Measurements from ENCODE around the gene DTX4.

Gene DTX4

DNA sequence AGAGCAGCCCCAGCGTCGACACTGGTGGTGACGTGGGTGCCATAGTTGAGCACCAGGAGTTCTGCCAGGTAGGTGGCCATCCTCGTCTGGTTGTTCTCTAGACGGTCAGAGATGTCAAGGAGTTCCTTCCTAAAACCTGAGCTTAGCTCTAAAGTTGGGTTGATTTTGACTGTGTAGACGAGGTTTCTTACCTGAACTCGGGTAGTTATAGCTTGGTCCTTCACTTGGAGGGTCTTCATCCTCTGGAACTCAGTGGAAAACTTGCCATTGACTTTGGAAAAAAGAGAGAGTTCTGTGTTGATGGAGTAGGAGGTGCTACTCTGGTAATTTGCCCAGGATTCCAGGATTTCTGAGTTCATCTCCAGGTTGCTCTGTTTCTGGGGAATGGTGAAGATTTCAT lies 40.3 kb downstream of the DTX4 start:
- H3K4me1 Mint-ChIP-seq (ENCODE audit: low read depth): peaks cover 12% of the 10 kb centered on the region
- no peaks in the 10 kb centered on the region for H3K36me3 Mint-ChIP-seq (ENCODE audit: low read depth)
- H3K27me3 Mint-ChIP-seq (ENCODE audit: low read depth): peaks cover 12% of the 10 kb centered on the region
- H3K27ac Mint-ChIP-seq: no peak overlapping the region
- no peaks in the 10 kb centered on the region for H3K9me3 Mint-ChIP-seq
- no peak for DNase-seq (ENCODE audit: low spot score)
- no peak overlapping the region for H3K4me3 Mint-ChIP-seq

DNA sequence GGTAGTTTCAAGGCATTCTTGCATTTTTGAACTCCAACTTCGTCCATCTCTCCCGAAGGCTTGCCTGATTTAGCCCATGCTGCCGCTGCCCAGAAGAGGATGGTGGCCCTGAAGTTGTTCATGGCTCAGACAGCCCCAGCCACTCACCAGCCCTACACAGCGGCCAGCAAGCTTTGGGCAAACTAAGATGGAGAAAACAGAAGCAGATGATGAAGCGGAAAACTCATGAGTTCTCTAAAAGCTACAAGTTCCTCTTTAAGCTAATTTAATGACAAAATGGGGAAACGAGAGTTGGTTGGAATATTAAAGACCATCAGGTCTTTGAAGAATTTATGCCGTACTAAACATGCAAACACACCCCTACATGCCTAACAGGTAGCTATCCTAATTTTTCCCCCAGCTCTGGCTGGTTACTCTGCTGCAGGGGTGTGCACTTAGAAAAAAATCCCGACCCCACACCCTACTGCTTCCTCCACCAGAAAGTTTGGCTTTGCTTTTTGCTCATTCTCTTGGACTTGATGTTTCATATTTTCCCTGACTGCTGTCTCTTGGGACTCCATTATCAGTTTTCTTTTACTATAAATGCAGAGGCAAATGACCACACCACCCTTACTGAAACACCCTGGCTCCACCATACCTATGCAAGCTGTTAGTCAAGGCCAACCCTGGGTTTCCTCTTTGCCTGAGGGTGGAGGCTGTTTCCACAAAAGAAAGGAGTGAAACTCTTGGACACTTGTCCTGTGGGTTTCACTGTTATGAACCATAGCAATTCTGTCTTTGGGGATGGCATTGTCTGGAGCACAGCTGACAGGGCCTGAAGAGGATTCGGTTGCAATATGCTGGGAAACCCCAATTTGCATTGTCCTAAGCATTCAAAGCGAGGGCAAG lies 41.1 kb downstream of the DTX4 start, which contains the start of gene MPEG1:
Gene MPEG1, minus strand, starts transcription at position 184 of the 888 bp plus-strand sequence. Its CDS starts 62 bp downstream, at position 122.
- H3K36me3 Mint-ChIP-seq (ENCODE audit: low read depth): no peaks in the 10 kb centered on the region
- no peak within 1 kb of the TSS for H3K27ac Mint-ChIP-seq
- no peak for DNase-seq (ENCODE audit: low spot score)
- peaks cover 8% of the 10 kb centered on the region for H3K27me3 Mint-ChIP-seq (ENCODE audit: low read depth)
- H3K4me3 Mint-ChIP-seq: no peak within 1 kb of the TSS
- no peaks in the 10 kb centered on the region for H3K9me3 Mint-ChIP-seq
- peaks cover 7% of the 10 kb centered on the region for H3K4me1 Mint-ChIP-seq (ENCODE audit: low read depth)

DNA sequence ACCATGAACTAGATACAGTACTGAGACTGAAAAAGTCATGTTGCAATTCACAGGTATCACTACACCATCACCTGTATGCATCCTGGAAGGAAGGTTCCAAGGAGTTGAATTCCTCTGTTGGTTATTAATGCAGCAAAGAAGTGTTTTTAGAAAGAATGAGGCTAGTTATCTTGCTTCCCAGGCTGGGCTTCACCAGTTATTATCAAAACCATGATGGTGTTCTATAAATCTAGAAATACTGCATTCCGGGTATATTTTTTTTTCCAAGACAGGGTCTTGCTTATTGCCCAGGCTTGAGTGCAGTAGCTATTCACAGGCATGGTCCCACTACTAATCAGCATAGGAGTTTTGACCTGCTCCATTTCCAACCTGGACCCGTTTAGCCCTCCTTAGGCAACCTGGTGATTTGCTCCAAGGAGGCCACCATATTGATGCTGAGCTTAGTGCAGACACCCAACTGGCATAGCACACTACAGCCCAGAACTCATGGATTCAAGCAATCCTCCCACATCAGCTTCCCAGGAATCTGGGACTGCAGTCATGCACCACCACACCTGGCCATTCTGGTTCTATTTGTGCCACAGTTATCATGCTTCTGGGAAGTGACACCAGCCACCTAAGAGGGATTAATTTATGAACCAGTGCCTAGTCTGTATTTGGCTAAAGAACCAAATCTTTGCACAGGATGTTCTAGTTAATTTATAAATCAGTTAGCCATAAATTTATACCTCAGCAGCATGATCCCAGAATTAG lies 42.4 kb downstream of the DTX4 start:
- Mint-ChIP-seq H3K9me3 (no peaks in the 10 kb centered on the region), H3K27me3 (ENCODE audit: low read depth) (peaks cover 5% of the 10 kb centered on the region), H3K4me1 (ENCODE audit: low read depth) (peaks cover 6% of the 10 kb centered on the region), H3K36me3 (ENCODE audit: low read depth) (no peaks in the 10 kb centered on the region), H3K4me3 (no peak overlapping the region), H3K27ac (no peak overlapping the region)
- DNase-seq (ENCODE audit: low spot score): no peak

DNA sequence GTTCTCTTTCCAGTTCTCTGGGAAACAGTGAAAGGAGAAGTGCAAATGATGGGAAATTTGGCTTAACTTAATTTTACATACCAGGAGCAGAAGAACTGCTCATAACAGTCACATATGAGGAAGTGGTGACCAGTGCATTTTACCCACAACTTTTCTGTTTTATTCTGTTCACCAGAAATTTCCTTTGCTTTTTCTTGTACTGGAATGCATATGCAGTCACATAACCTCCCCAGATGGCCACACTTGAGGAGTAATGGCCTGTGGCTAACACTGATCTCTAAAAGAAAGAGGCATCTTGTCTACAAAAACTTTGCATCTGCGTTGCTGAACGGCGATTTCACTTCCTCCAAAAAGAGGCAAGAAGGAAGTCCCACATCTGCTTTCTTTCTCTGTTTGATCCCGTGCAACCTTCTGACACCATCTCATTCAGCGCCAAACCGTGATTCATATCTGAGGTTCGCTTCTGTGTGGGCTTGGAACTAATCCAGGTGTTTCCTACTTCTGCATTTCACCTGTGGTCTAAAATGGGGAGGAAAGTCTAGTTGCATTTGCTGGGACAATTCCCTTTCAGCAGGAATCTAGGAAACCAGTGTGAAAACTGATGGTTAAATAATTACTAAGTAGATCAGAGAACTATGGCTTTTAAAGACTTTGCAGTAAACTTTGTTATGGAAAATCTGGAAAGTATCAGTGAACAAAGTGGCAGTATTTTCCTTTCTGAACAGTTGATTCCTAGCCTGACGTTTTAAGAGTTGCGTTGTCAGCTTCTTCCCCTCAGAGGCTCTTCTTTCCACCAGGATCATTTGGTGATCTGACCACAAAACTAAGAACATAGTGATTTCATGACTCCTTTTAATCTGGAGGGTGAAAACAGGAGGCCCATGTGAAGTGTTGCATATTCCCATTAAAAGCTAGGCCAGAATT lies 45.0 kb downstream of the DTX4 start:
- Mint-ChIP-seq H3K4me1 (ENCODE audit: low read depth) (peaks cover 6% of the 10 kb centered on the region), H3K4me3 (no peak overlapping the region), H3K36me3 (ENCODE audit: low read depth) (no peaks in the 10 kb centered on the region), H3K27me3 (ENCODE audit: low read depth) (peaks cover 5% of the 10 kb centered on the region), H3K27ac (no peak overlapping the region), H3K9me3 (no peaks in the 10 kb centered on the region)
- no peak for DNase-seq (ENCODE audit: low spot score)

DNA sequence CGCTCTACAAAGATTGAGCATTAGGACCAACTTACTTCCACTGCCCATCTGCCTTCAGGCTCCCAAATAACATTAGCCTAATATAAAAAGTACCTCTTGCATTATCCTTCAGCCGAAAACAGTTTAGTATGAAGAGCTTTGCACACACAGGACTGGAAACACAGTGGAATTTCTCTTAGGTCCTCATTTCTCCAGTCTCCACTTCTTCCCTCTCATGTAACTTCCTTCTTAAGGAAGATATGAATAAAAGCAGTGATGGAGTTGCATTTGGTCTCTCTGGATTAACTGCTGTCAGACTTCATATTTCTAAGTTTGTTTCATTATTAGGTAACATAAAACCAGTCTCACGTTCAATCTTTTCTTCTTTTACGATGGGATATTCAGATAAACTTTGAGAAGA lies 46.4 kb downstream of the DTX4 start:
- Mint-ChIP-seq H3K27ac (no peak overlapping the region), H3K9me3 (no peaks in the 10 kb centered on the region), H3K27me3 (ENCODE audit: low read depth) (peaks cover 5% of the 10 kb centered on the region), H3K4me1 (ENCODE audit: low read depth) (peaks cover 6% of the 10 kb centered on the region), H3K4me3 (no peak overlapping the region), H3K36me3 (ENCODE audit: low read depth) (no peaks in the 10 kb centered on the region)
- DNase-seq (ENCODE audit: low spot score): no peak

DNA sequence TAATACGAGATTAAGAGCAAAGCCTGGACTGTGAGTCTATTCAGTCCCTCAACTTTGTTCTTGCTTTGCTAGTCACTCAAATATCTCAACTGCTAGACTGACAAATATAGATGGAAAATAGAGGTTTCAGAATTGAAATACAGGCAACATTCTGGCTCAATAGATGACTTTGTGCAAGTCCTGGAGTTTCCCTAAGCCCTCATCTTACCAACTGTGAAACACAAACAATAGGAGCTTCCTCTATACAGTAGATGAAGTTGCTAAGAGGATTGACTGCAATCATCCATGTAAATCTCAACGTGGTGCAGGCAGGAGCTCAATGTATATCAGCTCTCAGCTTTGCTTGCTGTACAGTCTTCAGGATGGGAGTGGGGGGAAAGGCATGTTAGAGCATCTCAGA lies 47.0 kb downstream of the DTX4 start:
- DNase-seq (ENCODE audit: low spot score): no peak
- Mint-ChIP-seq H3K27ac (no peak overlapping the region), H3K4me3 (no peak overlapping the region), H3K9me3 (no peaks in the 10 kb centered on the region), H3K36me3 (ENCODE audit: low read depth) (no peaks in the 10 kb centered on the region), H3K4me1 (ENCODE audit: low read depth) (peaks cover 6% of the 10 kb centered on the region), H3K27me3 (ENCODE audit: low read depth) (peaks cover 5% of the 10 kb centered on the region)

DNA sequence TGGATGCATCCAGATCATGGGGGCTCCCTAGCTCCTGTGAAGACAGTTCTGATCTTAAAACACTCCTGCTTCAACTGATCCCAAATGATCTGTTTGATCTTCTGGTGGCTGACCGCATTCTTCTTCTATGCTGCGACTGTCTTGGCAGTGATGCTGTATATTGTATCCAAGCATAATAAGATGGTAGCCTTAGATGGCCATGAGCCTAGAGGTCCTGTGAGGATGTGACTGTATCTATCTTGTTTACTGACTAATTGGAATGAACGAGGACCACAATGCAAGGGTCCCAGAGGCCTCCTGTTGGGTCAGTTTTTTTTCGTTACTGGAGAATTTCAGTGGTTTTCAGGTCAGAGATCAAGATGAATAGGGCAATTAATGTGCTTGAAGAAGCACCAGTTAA lies 47.9 kb downstream of the DTX4 start:
- peaks cover 5% of the 10 kb centered on the region for H3K27me3 Mint-ChIP-seq (ENCODE audit: low read depth)
- no peaks in the 10 kb centered on the region for H3K36me3 Mint-ChIP-seq (ENCODE audit: low read depth)
- no peak for DNase-seq (ENCODE audit: low spot score)
- H3K27ac Mint-ChIP-seq: no peak overlapping the region
- H3K9me3 Mint-ChIP-seq: no peaks in the 10 kb centered on the region
- no peak overlapping the region for H3K4me3 Mint-ChIP-seq
- H3K4me1 Mint-ChIP-seq (ENCODE audit: low read depth): peaks cover 6% of the 10 kb centered on the region

DNA sequence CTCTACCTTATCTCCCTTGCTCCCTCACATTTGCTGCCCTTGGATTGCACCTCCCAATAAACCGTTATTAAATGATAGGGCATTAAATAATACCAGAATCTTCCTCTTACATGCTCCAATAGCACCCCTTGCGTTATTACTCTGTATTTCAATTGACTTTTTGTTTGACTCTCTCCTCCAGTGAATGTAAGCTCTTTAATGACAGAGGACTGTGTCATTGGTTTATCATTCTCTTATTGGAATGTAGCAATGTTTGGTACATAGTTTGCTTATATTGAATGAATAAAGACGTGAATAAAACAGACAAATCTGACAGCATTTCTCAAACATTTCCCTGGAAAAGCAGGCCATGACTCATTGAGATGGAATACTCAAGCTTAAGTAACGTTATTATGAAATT lies 49.5 kb downstream of the DTX4 start:
- DNase-seq (ENCODE audit: low spot score): no peak
- Mint-ChIP-seq H3K4me1 (ENCODE audit: low read depth) (peaks cover 6% of the 10 kb centered on the region), H3K4me3 (no peak overlapping the region), H3K9me3 (no peaks in the 10 kb centered on the region), H3K27ac (no peak overlapping the region), H3K36me3 (ENCODE audit: low read depth) (no peaks in the 10 kb centered on the region), H3K27me3 (ENCODE audit: low read depth) (peaks cover 8% of the 10 kb centered on the region)

DNA sequence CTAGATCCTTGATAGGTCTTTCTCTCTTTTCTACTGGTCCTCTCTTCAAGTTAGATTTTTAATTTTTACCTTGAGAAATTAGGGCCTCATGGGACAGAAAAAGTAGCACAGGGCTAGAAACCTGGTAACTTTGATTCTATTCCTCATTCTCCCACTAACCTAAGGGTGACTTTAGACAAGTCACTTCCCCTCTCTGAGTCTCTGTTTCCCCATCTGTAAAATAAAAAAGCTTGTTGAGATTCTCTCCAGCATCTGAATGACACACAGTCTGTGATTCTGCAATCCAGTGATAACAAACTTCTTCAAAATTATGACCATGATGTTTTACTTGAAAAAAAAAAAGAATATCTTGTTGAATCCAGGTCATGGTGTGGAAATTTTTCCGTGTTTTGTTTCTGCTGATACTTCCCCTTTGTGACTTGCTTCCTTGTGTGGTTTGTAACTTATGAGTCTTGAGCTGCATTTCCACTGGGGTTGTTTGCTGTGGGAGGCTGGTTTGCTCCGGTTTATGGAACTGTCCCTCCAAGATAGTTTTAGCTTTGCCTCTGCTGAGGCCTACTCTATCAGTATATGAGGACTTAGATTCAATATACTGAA lies 50.6 kb downstream of the DTX4 start:
- no peak for DNase-seq (ENCODE audit: low spot score)
- Mint-ChIP-seq H3K27ac (no peak overlapping the region), H3K4me3 (no peak overlapping the region), H3K27me3 (ENCODE audit: low read depth) (peaks cover 7% of the 10 kb centered on the region), H3K9me3 (no peaks in the 10 kb centered on the region), H3K4me1 (ENCODE audit: low read depth) (no peaks in the 10 kb centered on the region), H3K36me3 (ENCODE audit: low read depth) (no peaks in the 10 kb centered on the region)

DNA sequence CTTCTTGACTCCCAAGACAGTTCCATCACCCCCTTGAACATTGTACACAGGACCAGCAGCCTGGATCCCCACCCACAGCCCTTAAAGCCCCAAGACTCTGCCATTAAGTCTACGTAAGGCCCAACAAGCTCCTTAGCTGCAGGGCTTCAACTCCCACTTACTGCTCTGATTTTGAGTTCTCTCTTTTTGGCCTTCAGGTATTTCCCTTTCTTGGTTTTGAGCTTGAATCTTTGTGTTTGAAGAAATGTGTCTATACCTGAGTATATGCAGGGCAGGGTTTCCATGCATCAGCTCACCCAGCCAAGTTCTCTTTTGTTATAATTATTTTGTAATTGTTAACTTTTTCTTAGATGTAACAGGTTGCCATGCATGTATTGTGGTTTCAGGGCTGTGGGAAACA lies 51.2 kb downstream of the DTX4 start:
- Mint-ChIP-seq H3K9me3 (no peaks in the 10 kb centered on the region), H3K4me3 (no peak overlapping the region), H3K27ac (no peak overlapping the region), H3K36me3 (ENCODE audit: low read depth) (no peaks in the 10 kb centered on the region), H3K4me1 (ENCODE audit: low read depth) (no peaks in the 10 kb centered on the region), H3K27me3 (ENCODE audit: low read depth) (peaks cover 6% of the 10 kb centered on the region)
- no peak for DNase-seq (ENCODE audit: low spot score)

DNA sequence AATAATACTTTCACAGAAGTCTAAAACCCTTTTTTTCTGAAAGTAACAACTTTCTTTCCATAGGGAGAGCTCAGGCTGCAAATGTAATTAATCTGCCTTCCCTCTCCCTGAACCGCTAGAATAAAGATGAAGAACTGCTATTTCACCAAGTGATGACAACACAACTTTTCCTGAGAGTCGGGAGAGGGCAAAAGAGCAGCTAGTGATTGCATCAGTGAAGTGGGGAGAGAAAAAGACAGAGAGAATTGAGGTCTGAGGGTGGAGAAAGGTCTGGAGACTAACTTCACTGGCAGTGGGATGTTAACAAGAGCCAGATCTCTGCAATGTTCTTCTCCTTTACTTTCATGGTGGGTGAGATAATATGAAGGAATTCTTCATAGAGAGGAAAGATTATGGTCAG lies 51.7 kb downstream of the DTX4 start:
- no peak overlapping the region for H3K27ac Mint-ChIP-seq
- no peak for DNase-seq (ENCODE audit: low spot score)
- H3K4me1 Mint-ChIP-seq (ENCODE audit: low read depth): no peaks in the 10 kb centered on the region
- no peaks in the 10 kb centered on the region for H3K9me3 Mint-ChIP-seq
- no peak overlapping the region for H3K4me3 Mint-ChIP-seq
- peaks cover 6% of the 10 kb centered on the region for H3K27me3 Mint-ChIP-seq (ENCODE audit: low read depth)
- no peaks in the 10 kb centered on the region for H3K36me3 Mint-ChIP-seq (ENCODE audit: low read depth)

DNA sequence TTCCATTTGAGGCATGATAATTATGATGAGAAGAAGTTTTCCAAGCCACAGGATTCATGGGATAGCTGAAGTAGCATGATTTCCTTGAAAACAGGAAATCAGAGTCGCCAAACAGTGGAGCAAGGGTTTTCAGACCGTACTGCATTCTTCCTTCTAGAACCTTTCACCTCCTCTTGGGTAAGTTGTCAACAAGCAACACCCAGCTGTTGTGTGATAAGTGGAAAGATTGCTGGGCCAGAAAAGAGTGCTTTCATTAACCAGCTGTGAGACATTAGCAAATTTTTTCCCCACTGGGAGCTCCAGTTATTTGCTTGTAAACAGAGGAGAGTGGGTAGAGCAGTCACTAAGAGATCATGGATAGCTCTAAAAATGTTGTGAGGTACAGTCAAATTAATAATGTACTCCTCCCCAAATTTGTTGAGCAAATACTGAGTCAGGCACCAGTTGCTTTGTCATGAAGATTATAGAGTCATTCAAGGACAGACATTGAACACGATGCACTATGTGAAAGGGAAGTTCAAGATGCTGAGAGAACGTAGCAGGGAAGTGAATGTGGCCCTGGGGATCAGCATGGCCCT lies 52.5 kb downstream of the DTX4 start:
- Mint-ChIP-seq H3K27ac (no peak overlapping the region), H3K9me3 (no peaks in the 10 kb centered on the region), H3K36me3 (ENCODE audit: low read depth) (no peaks in the 10 kb centered on the region), H3K4me1 (ENCODE audit: low read depth) (no peaks in the 10 kb centered on the region), H3K27me3 (ENCODE audit: low read depth) (peaks cover 6% of the 10 kb centered on the region), H3K4me3 (no peak overlapping the region)
- DNase-seq (ENCODE audit: low spot score): no peak

DNA sequence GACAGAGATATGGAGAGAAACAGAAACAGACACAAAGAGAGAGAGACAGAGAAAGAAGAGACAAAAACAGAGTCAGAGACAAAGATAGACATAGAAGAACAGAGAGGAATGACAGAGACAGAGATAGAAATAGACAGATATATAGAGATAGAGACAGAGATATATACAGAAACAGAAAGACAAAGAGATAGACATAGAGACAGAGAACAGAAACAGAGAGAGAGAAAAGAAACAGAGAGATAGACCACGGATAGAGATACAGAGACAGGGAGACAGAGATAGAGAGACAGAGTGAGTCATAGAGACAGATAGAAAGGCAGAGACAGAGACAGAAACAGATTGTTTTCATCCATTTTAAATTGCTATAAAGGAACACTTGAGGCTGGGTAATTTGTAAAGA lies 53.1 kb downstream of the DTX4 start:
- Mint-ChIP-seq H3K9me3 (no peaks in the 10 kb centered on the region), H3K4me1 (ENCODE audit: low read depth) (no peaks in the 10 kb centered on the region), H3K27me3 (ENCODE audit: low read depth) (peaks cover 6% of the 10 kb centered on the region), H3K27ac (no peak overlapping the region), H3K4me3 (no peak overlapping the region), H3K36me3 (ENCODE audit: low read depth) (no peaks in the 10 kb centered on the region)
- DNase-seq (ENCODE audit: low spot score): no peak
